ENCODE measurements around the gene INPP5F. TPM values are rescaled to one million over a fixed set of nuclear protein-coding genes. Genes with fewer than 3 reads are reported as not detected.
"Not testable (repeated sequence)": the region's sequence is repeated elsewhere in the genome, so short reads cannot be mapped to it uniquely, and the experiment has no call there.

The INPP5F gene
- total RNA-seq, 6 donors from 2014 or later = 6.7 to 14.4 (median 10.1) TPM

- Histone ChIP-seq H3K36me3 (no peaks in the 10 kb centered on the region), H3K4me1 (peaks cover 0 to 10% (median 5%) of the 10 kb centered on the region in 4 donors), H3K27ac (no peak overlapping the region), H3K9me3 (no peaks in the 10 kb centered on the region), H3K27me3 (no peaks in the 10 kb centered on the region), H3K4me3 (no peak overlapping the region)
- ATAC-seq (ENCODE audit: low FRiP score in 2 of 2) (no peak), DNase-seq (no peak)
- 89 to 90% methylated on average over 8 of the region's 8 CpGs for WGBS, 2 donors
- TF ChIP-seq POLR2A (IDR thresholded peaks at IDR 0.05) (no peak), CTCF (IDR thresholded peaks at IDR 0.05) (no peak), EP300 (IDR thresholded peaks at IDR 0.05) (no peak), POLR2AphosphoS5 (IDR thresholded peaks at IDR 0.05) (no peak)
Measured at GRCh38 chr10:119762805-119763798, 37.3 kb downstream of the INPP5F start.

DNA sequence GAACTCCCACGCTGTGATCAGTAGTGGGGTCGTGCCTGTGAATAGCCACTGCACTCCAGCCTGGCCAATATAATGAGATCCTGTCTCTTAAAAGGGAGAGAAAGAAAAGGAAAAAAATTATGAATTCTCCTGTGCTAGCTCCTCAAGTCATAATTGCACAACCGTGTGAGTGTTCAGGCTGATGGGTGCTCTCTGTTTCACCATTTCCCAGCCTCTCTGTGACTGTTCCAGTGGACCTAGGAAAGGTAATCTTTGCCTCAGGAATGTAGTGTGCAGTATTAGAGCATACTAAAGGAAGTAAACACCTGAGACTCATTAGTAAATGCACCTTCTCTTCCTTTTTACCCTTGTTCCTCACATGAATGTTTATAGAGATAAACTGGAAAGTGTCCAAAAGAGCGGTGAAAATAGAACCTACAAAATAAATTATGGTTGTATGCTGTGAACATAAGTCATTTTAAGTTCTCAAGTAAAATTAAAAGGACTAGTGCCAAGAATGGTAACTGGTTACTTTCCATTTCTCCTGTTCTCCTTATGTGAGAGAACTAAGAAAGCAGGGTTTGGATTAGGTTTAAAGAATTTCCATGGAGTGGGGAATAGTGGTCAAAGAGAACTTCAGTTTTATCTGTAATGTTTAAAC, 42.7 kb downstream of the INPP5F start:
- no peak overlapping the region for H3K4me3 ChIP-seq
- DNase-seq (peak in 1 of 2 donors; percentile 40), ATAC-seq (ENCODE audit: low FRiP score in 2 of 2) (peak in 1 of 2 donors; percentile 71)
- 54 to 58% methylated on average over 4 of the region's 4 CpGs for WGBS, 2 donors
- H3K36me3 ChIP-seq = no peaks in the 10 kb centered on the region
- no peaks in the 10 kb centered on the region for H3K9me3 ChIP-seq
- H3K27me3 ChIP-seq = no peaks in the 10 kb centered on the region
- peak overlapping the region in 3 of 4 donors; percentile 13 to 57 (median 57) for H3K27ac ChIP-seq
- H3K4me1 ChIP-seq = peaks cover 7 to 26% (median 22%) of the 10 kb centered on the region in 4 donors
- TF ChIP-seq POLR2A (IDR thresholded peaks at IDR 0.05) = no peak
- no peak for TF ChIP-seq POLR2AphosphoS5 (IDR thresholded peaks at IDR 0.05)
- no peak for TF ChIP-seq EP300 (IDR thresholded peaks at IDR 0.05)
- no peak for TF ChIP-seq CTCF (IDR thresholded peaks at IDR 0.05)

GRCh38 chr10:119769886-119770285, 44.0 kb downstream of the INPP5F start:
- H3K4me1 ChIP-seq = peaks cover 7 to 26% (median 22%) of the 10 kb centered on the region in 4 donors
- DNase-seq (no peak), ATAC-seq (ENCODE audit: low FRiP score in 2 of 2) (no peak)
- H3K9me3 ChIP-seq = no peaks in the 10 kb centered on the region
- H3K27ac ChIP-seq = peak overlapping the region in 2 of 4 donors; percentile 49 to 57
- no peak for TF ChIP-seq POLR2A (IDR thresholded peaks at IDR 0.05)
- TF ChIP-seq POLR2AphosphoS5 (IDR thresholded peaks at IDR 0.05) = peak in 1 of 2 donors; percentile 19
- H3K36me3 ChIP-seq = no peaks in the 10 kb centered on the region
- 59 to 68% methylated on average over 2 of the region's 2 CpGs for WGBS, 2 donors
- H3K4me3 ChIP-seq = no peak overlapping the region
- no peaks in the 10 kb centered on the region for H3K27me3 ChIP-seq

- no peak for ATAC-seq (ENCODE audit: low FRiP score in 2 of 2)
- no peak for DNase-seq
- WGBS, 2 donors = 69 to 77% methylated on average over 2 of the region's 2 CpGs
- peaks cover 7 to 26% (median 22%) of the 10 kb centered on the region in 4 donors for H3K4me1 ChIP-seq
- TF ChIP-seq CTCF (IDR thresholded peaks at IDR 0.05) = no peak
- TF ChIP-seq POLR2AphosphoS5 (IDR thresholded peaks at IDR 0.05) = no peak
- no peak for TF ChIP-seq POLR2A (IDR thresholded peaks at IDR 0.05)
- no peak for TF ChIP-seq EP300 (IDR thresholded peaks at IDR 0.05)
- H3K27me3 ChIP-seq = no peaks in the 10 kb centered on the region
- peak overlapping the region in 1 of 4 donors; percentile 49 for H3K27ac ChIP-seq
- no peaks in the 10 kb centered on the region for H3K9me3 ChIP-seq
- no peaks in the 10 kb centered on the region for H3K36me3 ChIP-seq
- H3K4me3 ChIP-seq = no peak overlapping the region
Measured at GRCh38 chr10:119770928-119771327, 45.1 kb downstream of the INPP5F start.

DNA sequence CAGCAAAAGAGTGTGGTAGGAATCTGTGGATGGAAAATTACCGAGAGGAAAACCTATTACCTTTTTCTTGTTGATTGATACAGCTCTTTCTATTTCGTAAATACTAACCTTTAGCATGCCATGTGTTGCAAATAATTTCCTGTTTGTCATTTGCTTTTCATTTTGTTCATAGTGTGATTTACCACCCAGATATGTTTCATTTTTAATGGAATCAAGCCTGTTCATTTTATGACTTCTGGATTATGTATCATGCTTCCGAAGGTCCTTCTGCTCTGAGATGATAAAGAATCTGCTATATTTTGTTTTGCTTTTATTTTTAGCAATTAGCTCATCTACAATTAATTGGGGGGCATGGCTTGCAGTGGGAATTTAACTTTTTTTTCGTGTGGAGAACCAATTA, 46.5 kb downstream of the INPP5F start:
- Histone ChIP-seq H3K4me1 (peaks cover 7 to 26% (median 22%) of the 10 kb centered on the region in 4 donors), H3K4me3 (no peak overlapping the region), H3K27ac (no peak overlapping the region), H3K9me3 (no peaks in the 10 kb centered on the region), H3K36me3 (no peaks in the 10 kb centered on the region), H3K27me3 (no peaks in the 10 kb centered on the region)
- no peak for TF ChIP-seq POLR2AphosphoS5 (IDR thresholded peaks at IDR 0.05)
- no peak for TF ChIP-seq POLR2A (IDR thresholded peaks at IDR 0.05)
- TF ChIP-seq CTCF (IDR thresholded peaks at IDR 0.05) = no peak
- TF ChIP-seq EP300 (IDR thresholded peaks at IDR 0.05) = no peak
- 90% methylated on average over 4 of the region's 4 CpGs for WGBS, 2 donors
- no peak for ATAC-seq (ENCODE audit: low FRiP score in 2 of 2)
- no peak for DNase-seq

- ATAC-seq (ENCODE audit: low FRiP score in 2 of 2); H3K4me3 ChIP-seq; DNase-seq; H3K27ac ChIP-seq; H3K36me3 ChIP-seq; H3K9me3 ChIP-seq; H3K27me3 ChIP-seq: not testable (repeated sequence)
- peaks cover 7 to 22% (median 21%) of the 10 kb centered on the region in 4 donors for H3K4me1 ChIP-seq
- 98 to 100% methylated on average over 3 of the region's 3 CpGs for WGBS, 2 donors
Measured at GRCh38 chr10:119773041-119773440, 47.2 kb downstream of the INPP5F start.

Measured in upper lobe of left lung (tissue), 6 donors.